Thyroid gland (tissue), 4 donors: ENCODE measurements around the gene CHRND. TPM values are rescaled to one million over a fixed set of nuclear protein-coding genes. Genes with fewer than 3 reads are reported as not detected.

Experiments
- DNase-seq, 2 donors: peaks; one replicate each; pipeline ENCODE4 v3.0.0-alpha.2; 2019
- H3K27ac ChIP-seq, 3 donors: fragments of 200-600 bp; sonication (generic); 1 replicate in 2 of 3; 2 replicates in 1 of 3; pipeline ENCODE4 v1.5.1; 2016 to 2019; ENCODE audit warnings: mild to moderate bottlenecking in 1 of 3, moderate library complexity in 1 of 3
- H3K27me3 ChIP-seq: fragments of 200-600 bp; sonication (generic); one replicate; pipeline ENCODE4 v1.5.1; 2019
- H3K36me3 ChIP-seq, 2 donors: fragments of 200-600 bp; sonication (generic); one replicate each; pipeline ENCODE4 v1.5.1; 2016 to 2019
- H3K4me1 ChIP-seq, 2 donors: fragments of 200-600 bp; sonication (generic); one replicate each; pipeline ENCODE4 v1.5.1; 2017 to 2019
- H3K4me3 ChIP-seq, 3 donors: fragments of 200-600 bp; sonication (generic); replicated peaks in 1 of 3; 1 replicate in 2 of 3; 2 replicates in 1 of 3; pipeline ENCODE4 v1.5.1; 2016; ENCODE audit warnings: mild to moderate bottlenecking in 1 of 3
- H3K9me3 ChIP-seq: fragments of 200-600 bp; sonication (generic); one replicate; pipeline ENCODE4 v1.5.1; 2017
- POLR2A ChIP-seq, 2 donors: fragments of 450-650 bp; IDR thresholded peaks; one replicate each; pipeline ENCODE4 v1.6.1; 2017; ENCODE audit warnings: antibody characterized with exemption in 2 of 2, mild to moderate bottlenecking in 2 of 2, moderate library complexity in 1 of 2
- WGBS, 2 donors: methylation state at CpG; one replicate each; pipeline ENCODE4 v1.1.5; 2017; 5-methylcytosine and 5-hydroxymethylcytosine counted together
- intact Hi-C: fragments of 100-400 bp; cut with DNase I; formaldehyde crosslinking; loops from one replicate; pipeline ENCODE4 v1.15.1; 2023
- total RNA-seq, 4 donors: library from RNA; depleted of rRNA; stranded (reverse); fragments of >200 nt; gene quantifications; one replicate each; pipeline ENCODE4 v1.2.3, GENCODE V29; 2016
- TF ChIP-seq, protein P1 (sequence below), 6 experiments: fragments of 200-600 bp in 3 of 6; fragments of 450-650 bp in 3 of 6; sonication (generic) in 3 of 6; IDR thresholded peaks; one replicate each; pipeline ENCODE4 v1.5.1; 2016 to 2019; ENCODE audit warnings: antibody characterized with exemption in 6 of 6, mild to moderate bottlenecking in 2 of 6, inconsistent platforms in 1 of 6, moderate library complexity in 1 of 6

The CHRND gene
- total RNA-seq, 4 donors from 2014 or later = not detected

DNA sequence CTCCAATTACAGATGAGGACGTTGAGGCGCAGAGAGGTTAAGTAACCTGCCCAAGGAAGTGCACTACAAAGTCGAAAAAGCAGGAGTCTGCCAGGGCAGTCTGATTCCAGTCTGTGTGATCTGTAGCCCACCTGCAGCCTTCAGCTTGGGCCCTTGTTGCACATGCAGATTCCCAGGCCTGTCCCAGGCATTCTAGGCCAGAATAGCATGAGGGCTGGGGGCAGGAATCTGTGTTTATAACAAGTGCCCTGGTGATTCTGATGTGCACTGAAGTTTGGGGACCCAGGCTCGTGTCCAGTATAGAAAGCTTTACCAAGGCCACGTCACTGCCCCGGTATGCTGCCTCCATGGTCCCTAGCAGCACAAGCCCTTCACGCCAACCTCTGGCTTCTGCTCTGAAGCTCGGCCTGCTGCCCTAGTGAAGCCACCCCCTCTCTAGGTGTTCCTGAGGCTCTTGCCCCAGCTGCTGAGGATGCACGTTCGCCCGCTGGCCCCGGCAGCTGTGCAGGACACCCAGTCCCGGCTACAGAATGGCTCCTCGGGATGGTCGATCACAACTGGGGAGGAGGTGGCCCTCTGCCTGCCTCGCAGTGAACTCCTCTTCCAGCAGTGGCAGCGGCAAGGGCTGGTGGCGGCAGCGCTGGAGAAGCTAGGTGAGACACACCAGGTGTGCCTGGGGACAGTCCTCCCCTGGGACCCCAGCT, 18.1 kb downstream of the CHRND start:
- H3K4me3 ChIP-seq = no peak overlapping the region
- intact Hi-C loops = no loop called here
- H3K36me3 ChIP-seq = no peaks in the 10 kb centered on the region
- H3K4me1 ChIP-seq = no peaks in the 10 kb centered on the region
- 98 to 100% methylated on average over 6 to 8 of the region's 19 CpGs for WGBS, 2 donors
- TF ChIP-seq POLR2A (IDR thresholded peaks at IDR 0.05) = no peak
- TF ChIP-seq, protein P1, sequence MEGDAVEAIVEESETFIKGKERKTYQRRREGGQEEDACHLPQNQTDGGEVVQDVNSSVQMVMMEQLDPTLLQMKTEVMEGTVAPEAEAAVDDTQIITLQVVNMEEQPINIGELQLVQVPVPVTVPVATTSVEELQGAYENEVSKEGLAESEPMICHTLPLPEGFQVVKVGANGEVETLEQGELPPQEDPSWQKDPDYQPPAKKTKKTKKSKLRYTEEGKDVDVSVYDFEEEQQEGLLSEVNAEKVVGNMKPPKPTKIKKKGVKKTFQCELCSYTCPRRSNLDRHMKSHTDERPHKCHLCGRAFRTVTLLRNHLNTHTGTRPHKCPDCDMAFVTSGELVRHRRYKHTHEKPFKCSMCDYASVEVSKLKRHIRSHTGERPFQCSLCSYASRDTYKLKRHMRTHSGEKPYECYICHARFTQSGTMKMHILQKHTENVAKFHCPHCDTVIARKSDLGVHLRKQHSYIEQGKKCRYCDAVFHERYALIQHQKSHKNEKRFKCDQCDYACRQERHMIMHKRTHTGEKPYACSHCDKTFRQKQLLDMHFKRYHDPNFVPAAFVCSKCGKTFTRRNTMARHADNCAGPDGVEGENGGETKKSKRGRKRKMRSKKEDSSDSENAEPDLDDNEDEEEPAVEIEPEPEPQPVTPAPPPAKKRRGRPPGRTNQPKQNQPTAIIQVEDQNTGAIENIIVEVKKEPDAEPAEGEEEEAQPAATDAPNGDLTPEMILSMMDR (IDR thresholded peaks at IDR 0.05) = no peak
- H3K27ac ChIP-seq = no peak overlapping the region
- no peaks in the 10 kb centered on the region for H3K27me3 ChIP-seq
- no peaks in the 10 kb centered on the region for H3K9me3 ChIP-seq
- no peak for DNase-seq

DNA sequence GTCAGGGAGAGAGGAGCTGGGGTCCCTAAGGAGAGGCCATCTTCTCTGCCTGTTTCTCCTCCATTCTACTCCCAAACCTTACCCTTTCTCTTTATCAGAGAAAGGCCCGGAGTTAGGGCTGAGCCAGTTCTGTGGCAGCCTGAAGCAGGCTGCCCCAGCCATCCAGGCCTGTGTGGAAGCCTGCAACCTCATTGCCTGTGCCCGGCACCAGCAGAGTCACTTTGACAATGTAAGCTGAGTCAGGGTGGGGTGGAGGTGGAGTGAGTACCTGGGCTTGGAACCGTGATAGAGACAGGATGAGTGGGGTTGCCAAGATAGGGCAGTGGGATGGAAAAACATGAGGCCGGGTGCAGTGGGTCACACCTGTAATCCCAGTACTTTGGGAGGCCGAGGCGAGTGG, 18.7 kb downstream of the CHRND start:
- Histone ChIP-seq H3K36me3 (no peaks in the 10 kb centered on the region), H3K4me3 (no peak overlapping the region), H3K4me1 (no peaks in the 10 kb centered on the region), H3K9me3 (no peaks in the 10 kb centered on the region), H3K27me3 (no peaks in the 10 kb centered on the region), H3K27ac (no peak overlapping the region)
- no peak for TF ChIP-seq POLR2A (IDR thresholded peaks at IDR 0.05)
- TF ChIP-seq, protein P1 (IDR thresholded peaks at IDR 0.05) = no peak
- no peak for DNase-seq
- WGBS, 2 donors = 89 to 92% methylated on average over 6 of the region's 6 CpGs
- intact Hi-C loops = no loop called here

DNA sequence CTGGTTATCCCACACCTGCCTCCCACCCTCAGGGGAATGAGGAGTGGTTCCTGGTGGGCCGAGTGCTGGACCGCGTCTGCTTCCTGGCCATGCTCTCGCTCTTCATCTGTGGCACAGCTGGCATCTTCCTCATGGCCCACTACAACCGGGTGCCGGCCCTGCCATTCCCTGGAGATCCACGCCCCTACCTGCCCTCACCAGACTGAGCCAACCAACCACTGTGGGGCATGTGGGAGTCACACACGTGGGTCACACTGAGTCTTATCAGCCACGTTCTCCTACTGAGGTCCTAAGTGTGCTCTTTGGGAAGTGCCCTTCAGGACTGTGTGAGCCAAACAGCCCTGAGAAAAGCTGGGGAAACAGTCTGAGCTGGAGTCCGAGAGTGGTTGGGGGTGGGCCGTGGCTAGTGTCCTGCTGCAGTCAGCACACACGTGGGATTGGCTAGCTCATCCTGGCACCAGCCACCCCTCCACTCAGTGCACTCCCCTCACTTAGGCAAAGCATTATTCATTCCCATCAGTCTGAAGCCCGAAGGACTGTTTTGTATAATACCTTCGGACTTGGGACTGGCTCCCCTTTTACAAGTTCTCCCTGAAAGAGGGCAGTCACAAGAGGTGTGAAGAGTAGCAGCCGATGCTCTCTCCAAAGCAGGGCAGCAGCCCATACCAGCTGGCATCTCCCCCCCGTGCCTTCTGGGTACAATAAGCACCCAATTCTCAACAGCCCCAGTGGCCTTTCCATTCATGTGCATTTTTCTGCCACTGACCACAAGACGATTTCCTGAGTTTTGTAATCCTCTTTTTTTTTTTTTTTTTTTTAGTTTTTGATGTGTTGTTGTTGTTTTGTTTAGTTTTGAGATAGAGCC, 19.8 kb downstream of the CHRND start:
- 87 to 92% methylated on average over 12 to 17 of the region's 17 CpGs for WGBS, 2 donors
- intact Hi-C loops = no loop called here
- Histone ChIP-seq H3K4me1 (no peaks in the 10 kb centered on the region), H3K27me3 (no peaks in the 10 kb centered on the region), H3K9me3 (no peaks in the 10 kb centered on the region), H3K27ac (no peak overlapping the region), H3K36me3 (no peaks in the 10 kb centered on the region), H3K4me3 (no peak overlapping the region)
- TF ChIP-seq, protein P1 (IDR thresholded peaks at IDR 0.05) = no peak
- no peak for TF ChIP-seq POLR2A (IDR thresholded peaks at IDR 0.05)
- no peak for DNase-seq

DNA sequence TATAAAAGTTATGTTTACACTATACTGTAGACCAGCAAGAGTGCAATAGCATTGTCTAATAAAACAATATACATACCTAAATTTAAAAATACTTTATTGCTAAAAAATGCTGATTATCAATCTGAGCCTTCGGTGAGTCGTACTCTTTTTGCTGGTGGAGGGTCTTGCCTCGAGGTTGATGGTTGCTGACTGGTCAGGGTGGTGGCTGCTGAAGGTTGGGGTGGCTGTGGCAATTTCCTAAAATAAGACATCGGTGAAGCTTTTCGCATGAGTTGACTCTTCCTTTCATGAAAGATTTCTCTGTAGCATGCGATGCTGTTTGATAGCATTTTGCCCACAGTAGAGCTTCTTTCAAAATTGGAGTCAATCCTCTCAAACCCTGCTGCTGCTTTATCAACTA, 22.0 kb downstream of the CHRND start:
- H3K9me3 ChIP-seq = no peaks in the 10 kb centered on the region
- no peaks in the 10 kb centered on the region for H3K27me3 ChIP-seq
- no peak overlapping the region for H3K27ac ChIP-seq
- DNase-seq = no peak
- intact Hi-C loops = no loop called here
- no peak for TF ChIP-seq POLR2A (IDR thresholded peaks at IDR 0.05)
- no peaks in the 10 kb centered on the region for H3K36me3 ChIP-seq
- 97 to 98% methylated on average over 6 of the region's 6 CpGs for WGBS, 2 donors
- H3K4me1 ChIP-seq = peaks cover 12 to 14% of the 10 kb centered on the region in 2 donors
- no peak overlapping the region for H3K4me3 ChIP-seq

DNA sequence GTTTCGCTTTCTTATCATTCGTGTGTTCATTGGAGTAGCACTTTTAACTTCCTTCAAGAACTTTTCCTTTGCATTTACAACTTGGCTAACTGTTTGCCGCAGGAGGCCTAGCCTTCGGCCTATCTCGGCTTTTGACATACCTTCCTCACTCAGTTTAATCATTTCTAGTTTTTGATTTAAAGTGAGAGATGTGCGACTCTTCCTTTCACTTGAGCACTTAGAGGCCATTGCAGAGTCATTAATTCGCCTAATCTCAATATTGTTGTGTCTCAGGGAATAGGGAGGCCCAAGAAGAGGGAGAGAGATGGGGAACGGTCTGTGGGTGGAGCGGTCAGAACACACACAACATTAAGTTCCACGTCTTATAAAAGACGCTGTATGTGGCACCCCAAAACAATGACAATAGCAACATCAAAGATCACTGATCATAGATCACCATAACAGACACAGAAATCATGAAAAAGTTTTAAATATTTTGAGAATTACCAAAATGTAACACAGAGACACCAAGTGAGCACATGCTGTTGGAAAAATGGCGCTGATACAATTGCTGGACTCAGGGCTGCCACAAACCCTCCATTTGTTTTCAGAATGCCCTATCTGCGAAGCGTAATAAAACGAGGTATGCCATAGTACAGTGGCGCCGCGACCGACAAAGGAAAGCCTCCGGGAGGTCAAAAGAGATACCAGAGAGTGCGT, 23.8 kb downstream of the CHRND start:
- peak overlapping the region; percentile 75 to 99 (median 97) for H3K27ac ChIP-seq
- TF ChIP-seq, protein P1 (IDR thresholded peaks at IDR 0.05) = no peak
- TF ChIP-seq POLR2A (IDR thresholded peaks at IDR 0.05) = no peak
- no peaks in the 10 kb centered on the region for H3K36me3 ChIP-seq
- peak overlapping the region in 2 of 3 donors; percentile 79 to 98 for H3K4me3 ChIP-seq
- H3K27me3 ChIP-seq = no peaks in the 10 kb centered on the region
- H3K4me1 ChIP-seq = peaks cover 12 to 14% of the 10 kb centered on the region in 2 donors
- no peak for DNase-seq
- intact Hi-C loops = no loop called here
- WGBS, 2 donors = 39 to 42% methylated on average over 21 of the region's 21 CpGs
- no peaks in the 10 kb centered on the region for H3K9me3 ChIP-seq
